Liver (tissue), 9 donors: Measurements from ENCODE around the gene ZNRF4. TPM values are rescaled to one million over a fixed set of nuclear protein-coding genes. Genes with fewer than 3 reads are reported as not detected.

Source experiments
- DNase-seq: peaks from one replicate; pipeline ENCODE4 v3.0.0-alpha.2; 2017; ENCODE audit warnings: low spot score
- H3K27ac ChIP-seq, 2 donors: one replicate each; pipeline ENCODE4 v1.7.0; 2013; ENCODE audit warnings: inconsistent platforms in 2 of 2, low read length in 2 of 2, control low read depth in 1 of 2, low read depth in 1 of 2, mild to moderate bottlenecking in 1 of 2
- H3K27me3 ChIP-seq, 4 donors: one replicate each; pipeline versions ENCODE4 v1.6.1 to v1.7.0; 2013; ENCODE audit warnings: low read length in 3 of 4, inconsistent platforms in 1 of 4, mild to moderate bottlenecking in 1 of 4, moderate library complexity in 1 of 4; ENCODE audit not compliant: control insufficient read depth in 4 of 4, insufficient read depth in 4 of 4
- H3K36me3 ChIP-seq, 4 donors: one replicate each; pipeline versions ENCODE4 v1.6.1 to v1.7.0; 2013; ENCODE audit warnings: low read length in 3 of 4, mild to moderate bottlenecking in 3 of 4, low read depth in 1 of 4, moderate library complexity in 1 of 4; ENCODE audit not compliant: control insufficient read depth in 4 of 4, insufficient read depth in 3 of 4
- H3K4me1 ChIP-seq, 4 donors: one replicate each; pipeline versions ENCODE4 v1.6.1 to v1.7.0; 2013; ENCODE audit warnings: low read length in 3 of 4, mild to moderate bottlenecking in 3 of 4, moderate library complexity in 1 of 4; ENCODE audit not compliant: control insufficient read depth in 4 of 4, insufficient read depth in 4 of 4
- H3K4me3 ChIP-seq, 3 donors: one replicate each; pipeline versions ENCODE4 v1.6.1 to v1.7.0; 2013; ENCODE audit warnings: low read length in 3 of 3, control low read depth in 1 of 3, low read depth in 1 of 3, mild to moderate bottlenecking in 1 of 3
- H3K9ac ChIP-seq, 2 donors: one replicate each; pipeline ENCODE4 v1.7.0; 2013; ENCODE audit warnings: low read length in 2 of 2, mild to moderate bottlenecking in 2 of 2, moderate library complexity in 2 of 2, control low read depth in 1 of 2, low read depth in 1 of 2
- H3K9me3 ChIP-seq, 4 donors: one replicate each; pipeline versions ENCODE4 v1.6.1 to v1.7.0; 2013; ENCODE audit warnings: low read length in 3 of 4; ENCODE audit not compliant: control insufficient read depth in 4 of 4
- ATF3 ChIP-seq: IDR thresholded peaks from 2 replicates; pipeline ENCODE4 v1.6.1; 2016; ENCODE audit warnings: antibody characterized with exemption
- EGR1 ChIP-seq, 2 donors: IDR thresholded peaks; 2 replicates each; pipeline ENCODE4 v1.6.1; 2016 to 2018; ENCODE audit warnings: antibody characterized with exemption in 2 of 2, low read depth in 2 of 2
- FOXA1 ChIP-seq: IDR thresholded peaks from 2 replicates; pipeline ENCODE4 v1.6.1; 2016; ENCODE audit warnings: antibody characterized with exemption
- FOXA2 ChIP-seq: IDR thresholded peaks from 2 replicates; pipeline ENCODE4 v1.6.1; 2016; ENCODE audit warnings: antibody characterized with exemption
- GABPA ChIP-seq, 2 donors: IDR thresholded peaks in 1 of 2; conservative IDR thresholded peaks in 1 of 2; 2 replicates each; pipeline ENCODE4 v1.6.1; 2016; ENCODE audit warnings: antibody characterized with exemption in 2 of 2, mild to moderate bottlenecking in 1 of 2, moderate library complexity in 1 of 2
- HNF4A ChIP-seq, 2 donors: conservative IDR thresholded peaks; 2 replicates each; pipeline ENCODE4 v1.6.1; 2016; ENCODE audit warnings: antibody characterized with exemption in 2 of 2, mild to moderate bottlenecking in 2 of 2
- HNF4G ChIP-seq: IDR thresholded peaks from 2 replicates; pipeline ENCODE4 v1.6.1; 2016; ENCODE audit warnings: antibody characterized with exemption
- JUND ChIP-seq, 2 donors: IDR thresholded peaks; 2 replicates each; pipeline ENCODE4 v1.6.1; 2016; ENCODE audit warnings: antibody characterized with exemption in 2 of 2
- MAX ChIP-seq: IDR thresholded peaks from 2 replicates; pipeline ENCODE4 v1.6.1; 2016; ENCODE audit warnings: antibody characterized with exemption
- NR2F2 ChIP-seq: IDR thresholded peaks from 2 replicates; pipeline ENCODE4 v1.6.1; 2016; ENCODE audit warnings: antibody characterized with exemption
- RAD21 ChIP-seq, 2 donors: IDR thresholded peaks; 2 replicates each; pipeline ENCODE4 v1.6.1; 2016; ENCODE audit warnings: antibody characterized with exemption in 2 of 2, mild to moderate bottlenecking in 2 of 2
- RXRA ChIP-seq, 2 donors: IDR thresholded peaks; 2 replicates each; pipeline ENCODE4 v1.6.1; 2017 to 2018; ENCODE audit warnings: antibody characterized with exemption in 2 of 2, mild to moderate bottlenecking in 1 of 2
- SP1 ChIP-seq: IDR thresholded peaks from 2 replicates; pipeline ENCODE4 v1.6.1; 2018; ENCODE audit warnings: antibody characterized with exemption, mild to moderate bottlenecking
- TAF1 ChIP-seq: conservative IDR thresholded peaks from 2 replicates; pipeline ENCODE4 v1.6.1; 2016; ENCODE audit warnings: antibody characterized with exemption, mild to moderate bottlenecking
- YY1 ChIP-seq: IDR thresholded peaks from 2 replicates; pipeline ENCODE4 v1.6.1; 2016; ENCODE audit warnings: antibody characterized with exemption, mild to moderate bottlenecking
- WGBS: extraction: QIAGEN DNeasy Blood & Tissue Kit; methylation state at CpG from one replicate; pipeline ENCODE4 v1.1.7; 2013; 5-methylcytosine and 5-hydroxymethylcytosine counted together
- polyA plus RNA-seq, 2 donors: library from polyadenylated mRNA; stranded (reverse) in 1 of 2; unstranded in 1 of 2; fragments of 200-250 nt in 1 of 2; fragments of >200 nt in 1 of 2; fragmentation: Nextera tagmentation in 1 of 2; extraction: Ambion mirVana in 1 of 2; gene quantifications; one replicate each; pipeline versions ENCODE4 v1.2.1 to v1.2.3, GENCODE V29; 2013 to 2015
- total RNA-seq, 2 donors: library from RNA; depleted of rRNA; stranded (reverse); fragments of >200 nt; gene quantifications; one replicate each; pipeline ENCODE4 v1.2.3, GENCODE V29; 2014
- TF ChIP-seq, protein P1 (sequence below): IDR thresholded peaks from 2 replicates; pipeline ENCODE4 v1.6.1; 2016; ENCODE audit warnings: antibody characterized with exemption
- donor health status: healthy.
- donor health status: healthy.
- donor health status: healthy.
- donor health status: healthy.
- donor health status: healthy.

Gene ZNRF4
- total and polyA plus RNA-seq, 4 donors: not detected

- no peaks in the 10 kb centered on the region for H3K9me3 ChIP-seq
- no peak for TF ChIP-seq YY1
- no peak for TF ChIP-seq RXRA (IDR thresholded peaks at IDR 0.05)
- no peak for TF ChIP-seq HNF4G
- no peak for TF ChIP-seq TAF1
- TF ChIP-seq EGR1 (IDR thresholded peaks at IDR 0.05; ENCODE audit: low read depth in 2 of 2): no peak
- TF ChIP-seq FOXA2: no peak
- TF ChIP-seq GABPA (IDR thresholded peaks at IDR 0.05 in 1 of 2, conservative IDR thresholded peaks at IDR 0.05 in 1 of 2): no peak
- TF ChIP-seq SP1: no peak
- TF ChIP-seq ATF3: no peak
- TF ChIP-seq NR2F2: no peak
- TF ChIP-seq, protein P1, sequence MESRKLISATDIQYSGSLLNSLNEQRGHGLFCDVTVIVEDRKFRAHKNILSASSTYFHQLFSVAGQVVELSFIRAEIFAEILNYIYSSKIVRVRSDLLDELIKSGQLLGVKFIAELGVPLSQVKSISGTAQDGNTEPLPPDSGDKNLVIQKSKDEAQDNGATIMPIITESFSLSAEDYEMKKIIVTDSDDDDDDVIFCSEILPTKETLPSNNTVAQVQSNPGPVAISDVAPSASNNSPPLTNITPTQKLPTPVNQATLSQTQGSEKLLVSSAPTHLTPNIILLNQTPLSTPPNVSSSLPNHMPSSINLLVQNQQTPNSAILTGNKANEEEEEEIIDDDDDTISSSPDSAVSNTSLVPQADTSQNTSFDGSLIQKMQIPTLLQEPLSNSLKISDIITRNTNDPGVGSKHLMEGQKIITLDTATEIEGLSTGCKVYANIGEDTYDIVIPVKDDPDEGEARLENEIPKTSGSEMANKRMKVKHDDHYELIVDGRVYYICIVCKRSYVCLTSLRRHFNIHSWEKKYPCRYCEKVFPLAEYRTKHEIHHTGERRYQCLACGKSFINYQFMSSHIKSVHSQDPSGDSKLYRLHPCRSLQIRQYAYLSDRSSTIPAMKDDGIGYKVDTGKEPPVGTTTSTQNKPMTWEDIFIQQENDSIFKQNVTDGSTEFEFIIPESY: no peak
- no peaks in the 10 kb centered on the region for H3K27me3 ChIP-seq
- no peaks in the 10 kb centered on the region for H3K4me1 ChIP-seq
- DNase-seq: no peak
- H3K36me3 ChIP-seq: no peaks in the 10 kb centered on the region
- WGBS: 73% methylated on average over 6 of the region's 6 CpGs
- H3K9ac ChIP-seq: no peak overlapping the region
- H3K4me3 ChIP-seq: no peak overlapping the region
- no peak overlapping the region for H3K27ac ChIP-seq
These were observed 4.1 kb downstream of the ZNRF4 start for GRCh38 chr19:5459360-5459759.

DNA sequence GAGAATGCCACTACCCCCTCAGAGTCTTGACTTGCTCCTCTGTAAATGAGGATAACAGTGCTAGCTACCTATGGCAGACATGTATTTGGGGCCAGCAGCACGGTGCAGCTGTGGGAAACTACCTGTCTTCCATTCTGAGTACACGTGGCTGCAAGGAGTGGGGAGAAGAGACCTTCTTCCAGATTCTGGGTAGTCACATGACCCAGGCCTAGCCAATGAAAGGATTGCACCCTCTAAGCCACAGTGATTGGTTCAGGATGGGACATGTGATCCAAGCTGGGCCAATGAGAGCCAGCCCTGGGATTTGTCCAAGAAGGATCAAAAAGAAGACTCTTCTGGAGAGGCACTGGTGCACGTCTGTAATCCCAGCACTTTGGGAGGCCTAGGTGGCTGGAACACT, 5.5 kb downstream of the ZNRF4 start:
- H3K27ac ChIP-seq: no peak overlapping the region
- no peak for DNase-seq
- no peaks in the 10 kb centered on the region for H3K27me3 ChIP-seq
- 79% methylated on average over 3 of the region's 3 CpGs for WGBS
- no peaks in the 10 kb centered on the region for H3K9me3 ChIP-seq
- no peaks in the 10 kb centered on the region for H3K4me1 ChIP-seq
- H3K36me3 ChIP-seq: no peaks in the 10 kb centered on the region
- H3K4me3 ChIP-seq: no peak overlapping the region
- no peak overlapping the region for H3K9ac ChIP-seq
- no peak for TF ChIP-seq FOXA1
- no peak for TF ChIP-seq GABPA (IDR thresholded peaks at IDR 0.05 in 1 of 2, conservative IDR thresholded peaks at IDR 0.05 in 1 of 2)
- TF ChIP-seq EGR1 (IDR thresholded peaks at IDR 0.05; ENCODE audit: low read depth in 2 of 2): no peak
- TF ChIP-seq HNF4G: no peak
- no peak for TF ChIP-seq RAD21 (IDR thresholded peaks at IDR 0.05)
- TF ChIP-seq JUND (IDR thresholded peaks at IDR 0.05): no peak

DNA sequence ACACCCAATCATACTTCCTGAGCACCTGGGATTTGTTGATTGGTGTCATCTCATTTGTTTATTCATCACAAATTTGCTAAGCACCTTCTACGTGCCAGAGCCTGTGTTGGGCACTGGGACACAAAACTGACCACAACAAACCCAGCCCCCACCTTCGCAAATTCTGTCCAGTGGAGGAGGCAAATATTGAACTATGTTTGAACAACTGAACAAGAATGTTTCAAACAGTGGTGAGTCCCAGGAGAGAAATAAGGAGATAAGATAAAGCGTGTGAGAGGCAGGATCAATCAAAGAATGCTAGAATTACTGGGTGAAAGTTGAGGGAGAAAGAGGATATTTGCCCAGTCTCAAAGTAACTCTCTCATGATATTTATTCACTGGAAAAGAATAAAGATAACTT, 8.7 kb downstream of the ZNRF4 start:
- Histone ChIP-seq H3K27ac (no peak overlapping the region), H3K9ac (no peak overlapping the region), H3K36me3 (no peaks in the 10 kb centered on the region), H3K4me3 (no peak overlapping the region), H3K9me3 (no peaks in the 10 kb centered on the region), H3K27me3 (no peaks in the 10 kb centered on the region), H3K4me1 (no peaks in the 10 kb centered on the region)
- no peak for DNase-seq
- WGBS: 29% methylated on average over 3 of the region's 3 CpGs
- TF ChIP-seq SP1 (no peak), HNF4A (conservative IDR thresholded peaks at IDR 0.05) (no peak), EGR1 (IDR thresholded peaks at IDR 0.05; ENCODE audit: low read depth in 2 of 2) (no peak), JUND (IDR thresholded peaks at IDR 0.05) (no peak), FOXA1 (no peak), HNF4G (no peak), NR2F2 (no peak), GABPA (IDR thresholded peaks at IDR 0.05 in 1 of 2, conservative IDR thresholded peaks at IDR 0.05 in 1 of 2) (no peak), RXRA (IDR thresholded peaks at IDR 0.05) (no peak), RAD21 (IDR thresholded peaks at IDR 0.05) (no peak), FOXA2 (no peak), YY1 (no peak), TAF1 (no peak), ATF3 (no peak), MAX (no peak)
- TF ChIP-seq, protein P1: no peak
